Adrenal gland (tissue), 12 donors: ENCODE data around the gene ADCK1. TPM values are rescaled to one million over a fixed set of nuclear protein-coding genes. Genes with fewer than 3 reads are reported as not detected.
"Not testable (repeated sequence)": the region's sequence is repeated elsewhere in the genome, so short reads cannot be mapped to it uniquely, and the experiment has no call there.

Source experiments
- DNase-seq, 7 donors: peaks; one replicate each; pipeline ENCODE4 v3.0.0-alpha.2; 2019 to 2020
- H3K27ac ChIP-seq, 5 donors: fragments of 200-600 bp; sonication (generic) in 4 of 5; 1 replicate in 3 of 5; 2 replicates in 2 of 5; pipeline versions ENCODE4 v1.5.1 to v1.8.0; 2016 to 2020; ENCODE audit warnings: mild to moderate bottlenecking in 1 of 5
- H3K27me3 ChIP-seq: fragments of 200-600 bp; 2 replicates; pipeline ENCODE4 v1.8.0; 2021
- H3K36me3 ChIP-seq, 2 donors: fragments of 200-600 bp; replicated peaks in 1 of 2; 1 replicate in 1 of 2; 2 replicates in 1 of 2; pipeline versions ENCODE4 v1.5.1 to v1.8.0; 2018 to 2022
- H3K4me1 ChIP-seq, 2 donors: fragments of 200-600 bp; replicated peaks in 1 of 2; 1 replicate in 1 of 2; 2 replicates in 1 of 2; pipeline versions ENCODE4 v1.5.1 to v1.8.0; 2018 to 2021
- H3K4me3 ChIP-seq, 4 donors: fragments of 200-600 bp; sonication (generic) in 3 of 4; one replicate each; pipeline ENCODE4 v1.5.1; 2016 to 2018
- H3K9me3 ChIP-seq, 3 donors: fragments of 200-600 bp; sonication (generic) in 1 of 3; replicated peaks in 1 of 3; 1 replicate in 2 of 3; 2 replicates in 1 of 3; pipeline versions ENCODE4 v1.5.1 to v1.8.0; 2016 to 2021
- POLR2A ChIP-seq, 2 donors: fragments of 450-650 bp; IDR thresholded peaks; one replicate each; pipeline ENCODE4 v1.6.1; 2017; ENCODE audit warnings: antibody characterized with exemption in 2 of 2, mild to moderate bottlenecking in 2 of 2, moderate library complexity in 1 of 2
- WGBS, 4 donors: extraction: QIAGEN DNeasy Blood & Tissue Kit in 2 of 4; methylation state at CpG; one replicate each; pipeline versions ENCODE4 v1.1.5 to v1.1.7; 2013 to 2017; 5-methylcytosine and 5-hydroxymethylcytosine counted together
- intact Hi-C, 2 donors: fragments of 100-400 bp; cut with DNase I; formaldehyde crosslinking; loops; one replicate each; pipeline versions ENCODE4 v1.14.1 to v1.15.0; 2022 to 2023
- polyA plus RNA-seq, 3 donors: library from polyadenylated mRNA; stranded (reverse); fragments of 200-250 nt in 2 of 3; fragments of 350-450 nt in 1 of 3; fragmentation: Illumina TruSeq in 1 of 3; extraction: RNeasy Lipid Tissue Mini Kit (QIAGEN cat#74804) in 1 of 3; gene quantifications; one replicate each; pipeline ENCODE4 v1.2.3, GENCODE V29; 2013 to 2014
- total RNA-seq, 9 donors: library from RNA; depleted of rRNA in 4 of 9; stranded (reverse); fragments of >200 nt in 4 of 9; fragments of 120-200 nt in 1 of 9; fragmentation: NEBNext Ultra II Directional in 1 of 9; extraction: Animal tissue kit (Norgen Biotek cat#: 25700) in 1 of 9; gene quantifications; one replicate each; pipeline versions ENCODE4 v1.1.0 to v1.2.4, GENCODE V29; 2013 to 2023
- TF ChIP-seq, protein P1 (sequence below), 6 experiments: fragments of 450-650 bp in 4 of 6; fragments of 200-600 bp in 2 of 6; sonication (generic) in 1 of 6; IDR thresholded peaks; 1 replicate in 5 of 6; 2 replicates in 1 of 6; pipeline versions ENCODE4 v1.5.1 to v1.8.0; 2016 to 2021; ENCODE audit warnings: antibody characterized with exemption in 6 of 6, mild to moderate bottlenecking in 2 of 6, moderate library complexity in 1 of 6
- donor health status: healthy with polysubstance abuse.
- donor health status: Bipolar disorder and iron deficiency.
- donor health status: DM: yes; HTN: yes; CAD: no.
- donor health status: DM: no; HTN: no; CAD: no.
- donor health status: DM: no; HTN: no; CAD: no.
- donor health status: DM: yes; HTN: yes; CAD: no.

The ADCK1 gene
- total and polyA plus RNA-seq, 12 donors = 5.2 to 18.1 (median 9.9) TPM

DNA sequence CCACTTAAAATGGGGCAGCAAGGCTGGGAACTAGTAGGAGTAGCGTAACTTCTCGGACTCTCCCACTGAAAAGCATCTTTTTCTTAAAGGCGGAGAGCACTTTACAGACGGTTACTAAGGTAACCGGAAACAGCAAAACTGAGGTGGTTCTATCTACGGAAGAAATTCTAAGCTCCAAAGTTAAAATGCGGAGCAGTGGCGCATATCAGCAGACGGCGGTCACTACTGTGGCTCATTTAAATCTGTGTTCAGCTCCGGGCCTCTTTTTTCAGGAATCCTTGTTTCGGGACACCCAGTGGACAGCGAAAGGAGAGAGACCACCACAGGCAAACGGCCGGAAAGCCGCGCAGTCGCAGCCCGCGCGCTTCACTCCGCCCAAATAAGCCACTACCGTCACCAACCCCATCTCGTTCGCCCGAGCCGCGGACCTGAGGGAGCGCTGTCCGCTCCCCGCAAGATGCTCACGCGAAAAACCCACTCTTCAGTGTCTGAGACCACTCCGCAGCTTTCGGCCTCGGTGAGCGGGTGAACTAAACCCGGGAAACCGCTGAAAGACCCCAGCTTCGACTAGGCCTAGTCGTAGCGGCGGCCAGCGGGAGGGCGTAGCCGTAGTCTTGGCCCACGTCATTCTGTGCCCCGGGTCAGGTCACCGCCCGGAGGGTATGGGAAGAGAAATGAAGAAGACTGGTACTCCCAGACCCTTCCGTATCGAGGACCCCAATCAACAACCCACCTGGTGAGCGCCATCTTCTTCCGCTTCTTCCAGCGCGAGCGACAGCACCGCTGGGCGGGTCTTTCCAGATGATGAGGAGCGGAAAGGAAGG is 39.3 kb upstream of the ADCK1 start, which contains the start of gene SNW1:
SNW1 (minus strand) TSS at position 776 of the 824 bp plus-strand sequence; CDS start at position 747, 29 bp downstream.
- intact Hi-C loops = no loop called here
- Histone ChIP-seq H3K4me1 (peaks cover 8 to 39% of the 10 kb centered on the region in 2 donors), H3K36me3 (no peaks in the 10 kb centered on the region), H3K27ac (peak within 1 kb of the TSS; percentile 75 to 95 (median 92)), H3K9me3 (no peaks in the 10 kb centered on the region), H3K27me3 (no peaks in the 10 kb centered on the region), H3K4me3 (peak within 1 kb of the TSS; percentile 75 to 97 (median 96))
- TF ChIP-seq, protein P1, sequence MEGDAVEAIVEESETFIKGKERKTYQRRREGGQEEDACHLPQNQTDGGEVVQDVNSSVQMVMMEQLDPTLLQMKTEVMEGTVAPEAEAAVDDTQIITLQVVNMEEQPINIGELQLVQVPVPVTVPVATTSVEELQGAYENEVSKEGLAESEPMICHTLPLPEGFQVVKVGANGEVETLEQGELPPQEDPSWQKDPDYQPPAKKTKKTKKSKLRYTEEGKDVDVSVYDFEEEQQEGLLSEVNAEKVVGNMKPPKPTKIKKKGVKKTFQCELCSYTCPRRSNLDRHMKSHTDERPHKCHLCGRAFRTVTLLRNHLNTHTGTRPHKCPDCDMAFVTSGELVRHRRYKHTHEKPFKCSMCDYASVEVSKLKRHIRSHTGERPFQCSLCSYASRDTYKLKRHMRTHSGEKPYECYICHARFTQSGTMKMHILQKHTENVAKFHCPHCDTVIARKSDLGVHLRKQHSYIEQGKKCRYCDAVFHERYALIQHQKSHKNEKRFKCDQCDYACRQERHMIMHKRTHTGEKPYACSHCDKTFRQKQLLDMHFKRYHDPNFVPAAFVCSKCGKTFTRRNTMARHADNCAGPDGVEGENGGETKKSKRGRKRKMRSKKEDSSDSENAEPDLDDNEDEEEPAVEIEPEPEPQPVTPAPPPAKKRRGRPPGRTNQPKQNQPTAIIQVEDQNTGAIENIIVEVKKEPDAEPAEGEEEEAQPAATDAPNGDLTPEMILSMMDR (IDR thresholded peaks at IDR 0.05) = peak in 1 of 6 experiments; percentile 18
- TF ChIP-seq POLR2A (IDR thresholded peaks at IDR 0.05) = peak; percentile 63 to 82
- peak; percentile 91 to 97 (median 95) for DNase-seq
- 0 to 2% (median 0%) methylated on average over 20 to 60 of the region's 60 CpGs for WGBS, 4 donors

DNA sequence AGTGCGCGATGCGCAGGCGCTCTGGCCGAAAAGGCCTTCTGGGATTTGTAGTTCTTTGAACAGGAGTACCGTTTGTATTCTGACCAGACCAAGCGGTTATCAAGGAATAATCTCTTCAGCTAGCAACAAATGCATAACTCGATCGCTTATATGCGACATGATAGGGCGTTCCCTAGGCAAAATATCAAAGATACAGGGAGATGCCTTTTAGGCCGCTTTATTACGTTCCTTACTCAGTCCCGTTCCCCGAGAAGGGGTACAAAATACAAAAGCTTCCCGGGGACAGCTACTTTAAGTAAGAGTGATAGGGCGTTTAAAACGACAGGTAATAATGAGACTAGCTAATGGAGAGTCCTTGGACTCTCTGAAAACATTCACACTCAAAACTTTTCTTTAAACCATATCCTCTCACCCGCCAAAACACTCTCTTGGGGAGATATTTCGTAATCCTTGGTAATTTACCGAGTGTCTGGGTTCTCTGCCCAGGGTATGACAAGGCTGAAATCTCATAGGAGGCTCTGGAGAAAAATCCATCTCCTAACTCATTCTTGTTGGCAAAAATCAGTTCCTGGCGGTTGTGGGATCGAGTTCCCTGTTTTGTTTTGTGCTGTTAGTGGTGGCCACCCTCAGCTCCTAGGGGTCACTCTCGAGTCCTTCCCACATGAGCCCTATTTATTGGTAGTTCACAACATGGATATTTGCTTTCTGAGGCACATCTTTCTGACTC is 38.5 kb upstream of the ADCK1 start:
- WGBS, 4 donors = 1 to 4% (median 1%) methylated on average over 23 to 24 of the region's 24 CpGs
- intact Hi-C loops = no loop called here
- TF ChIP-seq POLR2A (IDR thresholded peaks at IDR 0.05) = no peak
- TF ChIP-seq, protein P1 (IDR thresholded peaks at IDR 0.05) = peak in 2 of 6 experiments; percentile 10 to 24
- peaks cover 8 to 39% of the 10 kb centered on the region in 2 donors for H3K4me1 ChIP-seq
- peak; percentile 22 to 71 (median 32) for DNase-seq
- H3K27me3 ChIP-seq = no peaks in the 10 kb centered on the region
- H3K4me3 ChIP-seq = peak overlapping the region; percentile 75 to 97 (median 90)
- no peaks in the 10 kb centered on the region for H3K36me3 ChIP-seq
- peak overlapping the region; percentile 75 to 95 (median 92) for H3K27ac ChIP-seq
- no peaks in the 10 kb centered on the region for H3K9me3 ChIP-seq

DNA sequence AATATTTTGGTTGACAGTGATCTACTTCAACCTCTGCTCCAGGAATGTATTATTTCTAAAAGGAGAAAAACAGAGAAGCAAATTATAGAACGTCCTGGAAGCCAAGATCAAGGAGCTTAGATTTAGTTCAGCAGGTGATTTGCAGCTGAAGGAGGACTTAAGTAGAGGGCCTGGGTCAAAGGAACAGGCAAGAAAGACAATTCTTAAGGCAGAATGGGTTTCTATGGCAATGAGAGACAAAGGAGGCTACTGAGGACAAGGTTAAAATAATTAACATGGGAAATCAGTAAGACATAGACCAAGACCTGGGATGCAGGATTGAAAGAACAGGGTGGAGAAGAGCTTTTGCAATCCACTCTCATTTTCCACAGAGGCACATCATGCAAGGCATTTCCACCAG is 36.6 kb upstream of the ADCK1 start:
- Histone ChIP-seq H3K4me3 (no peak overlapping the region), H3K27me3 (no peaks in the 10 kb centered on the region), H3K27ac (no peak overlapping the region), H3K9me3 (no peaks in the 10 kb centered on the region), H3K4me1 (peaks cover 8 to 20% of the 10 kb centered on the region in 2 donors), H3K36me3 (no peaks in the 10 kb centered on the region)
- WGBS, 4 donors = 43 to 72% (median 61%) methylated on average over 1 of the region's 1 CpG
- TF ChIP-seq, protein P1 (IDR thresholded peaks at IDR 0.05) = no peak
- no peak for TF ChIP-seq POLR2A (IDR thresholded peaks at IDR 0.05)
- no peak for DNase-seq
- intact Hi-C loops = no loop called here

DNA sequence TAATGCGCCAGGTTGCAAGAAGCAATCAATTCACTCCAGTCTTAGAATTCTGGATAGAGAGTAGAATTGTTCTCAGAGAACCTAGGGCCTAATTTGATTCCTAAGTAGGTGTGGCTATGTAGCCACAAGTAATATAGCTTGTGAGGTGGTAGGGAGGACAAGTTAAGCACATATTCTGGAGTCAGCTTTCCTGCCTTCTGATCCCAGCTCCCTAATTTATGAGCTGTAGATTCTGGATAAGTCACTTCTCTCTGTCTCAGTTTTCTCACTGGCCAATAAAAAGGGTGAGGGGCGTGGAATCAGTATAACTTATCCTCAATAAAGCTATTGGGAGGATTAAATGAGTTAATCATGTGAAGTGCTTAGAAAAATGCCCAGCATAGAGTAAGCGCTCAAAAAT is 35.9 kb upstream of the ADCK1 start:
- intact Hi-C loops = no loop called here
- Histone ChIP-seq H3K4me3 (no peak overlapping the region), H3K9me3 (no peaks in the 10 kb centered on the region), H3K27me3 (no peaks in the 10 kb centered on the region), H3K27ac (no peak overlapping the region), H3K4me1 (peaks cover 1 to 13% of the 10 kb centered on the region in 2 donors), H3K36me3 (no peaks in the 10 kb centered on the region)
- 85 to 93% (median 88%) methylated on average over 3 of the region's 3 CpGs for WGBS, 4 donors
- TF ChIP-seq POLR2A (IDR thresholded peaks at IDR 0.05) = no peak
- TF ChIP-seq, protein P1 (IDR thresholded peaks at IDR 0.05) = no peak
- DNase-seq = no peak

DNA sequence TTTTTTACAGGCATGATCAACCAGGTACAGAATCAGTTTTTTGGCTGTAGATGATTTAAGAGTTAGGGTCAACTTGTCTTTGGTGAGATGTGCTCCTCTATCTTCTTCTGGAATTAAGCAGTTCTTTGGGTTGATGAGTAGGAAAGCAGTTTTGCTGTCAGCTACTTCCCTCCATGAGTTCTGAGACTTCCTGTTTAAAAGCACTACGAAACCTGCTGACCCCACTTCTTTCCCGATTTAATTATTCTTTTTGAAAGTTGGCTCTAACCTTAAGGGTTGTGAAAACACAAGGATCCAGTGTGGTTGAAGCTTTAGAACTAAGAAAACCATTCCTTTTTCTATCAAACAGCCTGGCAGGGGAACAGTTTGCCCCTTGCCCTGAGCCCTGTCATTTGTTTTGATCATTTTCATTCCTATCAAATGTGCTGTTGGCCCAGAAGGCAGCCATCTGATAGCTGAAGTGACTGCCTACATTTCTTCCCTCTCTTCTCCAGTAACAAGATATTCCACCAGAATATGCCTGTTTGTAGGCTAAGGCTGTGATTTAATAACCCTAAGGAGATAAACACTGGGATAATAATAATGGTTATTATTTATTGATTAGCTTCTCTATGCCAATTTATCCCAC is 31.4 kb upstream of the ADCK1 start:
- H3K36me3 ChIP-seq, H3K4me3 ChIP-seq, H3K9me3 ChIP-seq, H3K27me3 ChIP-seq, H3K4me1 ChIP-seq, intact Hi-C loops, DNase-seq: not testable (repeated sequence)
- H3K27ac ChIP-seq = peak overlapping the region in 2 of 5 donors; percentile 44 to 52
- 45 to 60% (median 57%) methylated on average over 2 of the region's 2 CpGs for WGBS, 4 donors

DNA sequence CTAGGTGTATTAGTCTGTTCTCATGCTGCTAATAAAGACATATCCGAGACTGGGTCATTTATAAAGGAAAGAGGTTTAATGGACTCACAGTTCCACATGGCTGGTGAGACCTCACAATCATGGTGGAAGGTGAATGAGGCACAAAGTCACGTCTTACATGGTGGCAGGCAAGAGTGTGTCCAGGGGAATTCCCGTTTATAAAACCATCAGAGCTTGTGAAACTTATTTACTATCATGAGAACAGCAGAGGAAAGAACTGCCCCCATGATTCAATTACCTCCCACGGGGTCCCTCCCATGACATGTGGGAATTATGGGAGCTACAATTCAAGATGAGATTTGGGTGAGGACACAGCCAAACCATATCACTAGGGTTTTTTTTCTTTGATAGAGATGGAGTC is 25.9 kb upstream of the ADCK1 start:
- H3K4me1 ChIP-seq, DNase-seq, H3K27me3 ChIP-seq, H3K9me3 ChIP-seq, H3K27ac ChIP-seq, intact Hi-C loops, H3K4me3 ChIP-seq, H3K36me3 ChIP-seq: not testable (repeated sequence)
- WGBS, 4 donors = 72 to 82% (median 74%) methylated on average over 4 of the region's 4 CpGs
